GM12892 (cell line): ENCODE measurements around the gene BRD9.

Experiments used
- POLR2A ChIP-seq: IDR thresholded peaks from 2 replicates; pipeline ENCODE4 v1.6.1; 2011; ENCODE audit warnings: low read depth, low read length, control low read depth
- POLR2AphosphoS5 ChIP-seq: IDR thresholded peaks from 2 replicates; pipeline ENCODE4 v1.6.1; 2011; ENCODE audit warnings: low read depth, low read length, control low read depth
- TAF1 ChIP-seq: IDR thresholded peaks from 2 replicates; pipeline ENCODE4 v1.6.1; 2011; ENCODE audit warnings: low read depth, mild to moderate bottlenecking, control low read depth, low read length, borderline replicate concordance

GRCh38 chr5:882253-883183 is 10.1 kb downstream of the BRD9 start:
- TF ChIP-seq POLR2A (peak; percentile 39), TAF1 (no peak), POLR2AphosphoS5 (peak; percentile 48; the same call in 1 of the 2 replicates)
